ENCODE data around the gene SMC1B. TPM values are rescaled to one million over a fixed set of nuclear protein-coding genes. Genes with fewer than 3 reads are reported as not detected.

Gene SMC1B
- total RNA-seq, 2 experiments from 2014 or later = 0.50 to 0.81 TPM

Other genes starting within 250 kb of the SMC1B start
- gene NUP50, start 249.7 kb downstream of the SMC1B start, total RNA-seq = 100 to 1,000 TPM; 160 to 167 TPM
- gene KIAA0930, start 172.7 kb downstream of the SMC1B start, total RNA-seq = 10 to 100 TPM; 22.2 to 30.0 TPM
- gene UPK3A, start 128.7 kb downstream of the SMC1B start, total RNA-seq = not detected
- gene FAM118A, start 103.7 kb downstream of the SMC1B start, total RNA-seq = 10 to 100 TPM; 73.9 to 74.7 TPM
- 1 to 10 TPM; 7.3 to 7.8 TPM for gene RIBC2, start 94 bp upstream of the SMC1B start, total RNA-seq
- not detected for gene FBLN1, start 89.3 kb upstream of the SMC1B start, total RNA-seq